ENCODE measurements around the gene ABCG1.

ABCG1 gene

GRCh38 chr21:42343101-42343500, 124.2 kb downstream of the ABCG1 start:
- Histone ChIP-seq H3K79me2 (ENCODE audit: low read length) (no peaks in the 10 kb centered on the region), H3K4me1 (ENCODE audit: low read length) (no peaks in the 10 kb centered on the region), H3K9ac (ENCODE audit: low read length) (no peak overlapping the region), H3K9me2 (replicated peaks; ENCODE audit: insufficient read depth, low read length) (no peaks in the 10 kb centered on the region), H3K4me3 (ENCODE audit: low read length) (no peak overlapping the region), H3F3A (ENCODE audit: insufficient read depth, low read length) (no peaks in the 10 kb centered on the region), H3K36me3 (replicated peaks; ENCODE audit: insufficient read depth, low read length) (no peaks in the 10 kb centered on the region), H3K27ac (ENCODE audit: low read length) (no peak overlapping the region), H3K9me3 (replicated peaks; ENCODE audit: insufficient read depth, low read length) (no peaks in the 10 kb centered on the region), H4K20me1 (ENCODE audit: insufficient read depth, low read length) (no peaks in the 10 kb centered on the region), H2AFZ (ENCODE audit: low read length) (no peak overlapping the region), H3K27me3 (replicated peaks; ENCODE audit: insufficient read depth, low read length) (peaks cover 83% of the 10 kb centered on the region), H3K4me2 (ENCODE audit: low read depth, low read length) (no peak overlapping the region)
- TF ChIP-seq EZH2phosphoT487 (IDR thresholded peaks at IDR 0.05; ENCODE audit: low read length) = no peak
- DNase-seq = no peak

GRCh38 chr21:42343556-42343955, 124.6 kb downstream of the ABCG1 start:
- no peak overlapping the region for H3K4me3 ChIP-seq (ENCODE audit: low read length)
- H3K9me2 ChIP-seq (replicated peaks; ENCODE audit: insufficient read depth, low read length) = no peaks in the 10 kb centered on the region
- H3K9me3 ChIP-seq (replicated peaks; ENCODE audit: insufficient read depth, low read length) = no peaks in the 10 kb centered on the region
- H3K4me1 ChIP-seq (ENCODE audit: low read length) = no peaks in the 10 kb centered on the region
- H3K4me2 ChIP-seq (ENCODE audit: low read depth, low read length) = no peak overlapping the region
- DNase-seq = no peak
- no peak overlapping the region for H3K9ac ChIP-seq (ENCODE audit: low read length)
- no peaks in the 10 kb centered on the region for H3K36me3 ChIP-seq (replicated peaks; ENCODE audit: insufficient read depth, low read length)
- H3K79me2 ChIP-seq (ENCODE audit: low read length) = no peaks in the 10 kb centered on the region
- peaks cover 83% of the 10 kb centered on the region for H3K27me3 ChIP-seq (replicated peaks; ENCODE audit: insufficient read depth, low read length)
- no peaks in the 10 kb centered on the region for H4K20me1 ChIP-seq (ENCODE audit: insufficient read depth, low read length)
- H2AFZ ChIP-seq (ENCODE audit: low read length) = no peak overlapping the region
- no peaks in the 10 kb centered on the region for H3F3A ChIP-seq (ENCODE audit: insufficient read depth, low read length)
- no peak for TF ChIP-seq CTCF (IDR thresholded peaks at IDR 0.05; ENCODE audit: low read length)
- no peak for TF ChIP-seq EZH2 (optimal IDR thresholded peaks at IDR 0.05; ENCODE audit: low read depth, low read length)
- TF ChIP-seq EZH2phosphoT487 (IDR thresholded peaks at IDR 0.05; ENCODE audit: low read length) = no peak
- H3K27ac ChIP-seq (ENCODE audit: low read length) = no peak overlapping the region

- H3K9me2 ChIP-seq (replicated peaks; ENCODE audit: insufficient read depth, low read length) = no peaks in the 10 kb centered on the region
Observed at GRCh38 chr21:42343963-42344510, 125.1 kb downstream of the ABCG1 start.

More at GRCh38 chr21:42343963-42344510, 125.1 kb downstream of the ABCG1 start:
- Histone ChIP-seq H3K9ac (ENCODE audit: low read length) (no peak overlapping the region), H3K4me1 (ENCODE audit: low read length) (no peaks in the 10 kb centered on the region), H3K4me2 (ENCODE audit: low read depth, low read length) (no peak overlapping the region), H3F3A (ENCODE audit: insufficient read depth, low read length) (no peaks in the 10 kb centered on the region), H4K20me1 (ENCODE audit: insufficient read depth, low read length) (no peaks in the 10 kb centered on the region), H3K9me3 (replicated peaks; ENCODE audit: insufficient read depth, low read length) (no peaks in the 10 kb centered on the region), H3K27me3 (replicated peaks; ENCODE audit: insufficient read depth, low read length) (peaks cover 83% of the 10 kb centered on the region), H3K27ac (ENCODE audit: low read length) (no peak overlapping the region), H3K79me2 (ENCODE audit: low read length) (no peaks in the 10 kb centered on the region), H3K4me3 (ENCODE audit: low read length) (no peak overlapping the region), H2AFZ (ENCODE audit: low read length) (no peak overlapping the region), H3K36me3 (replicated peaks; ENCODE audit: insufficient read depth, low read length) (no peaks in the 10 kb centered on the region)
- no peak for DNase-seq
- TF ChIP-seq EZH2 (optimal IDR thresholded peaks at IDR 0.05; ENCODE audit: low read depth, low read length) (no peak), EZH2phosphoT487 (IDR thresholded peaks at IDR 0.05; ENCODE audit: low read length) (no peak), CTCF (IDR thresholded peaks at IDR 0.05; ENCODE audit: low read length) (no peak)
